ENCODE measurements around the gene DDIAS. TPM values are rescaled to one million over a fixed set of nuclear protein-coding genes. Genes with fewer than 3 reads are reported as not detected.

The DDIAS gene
- total RNA-seq, 3 donors from 2014 or later = 0.87 to 4.4 (median 1.2) TPM

DNA sequence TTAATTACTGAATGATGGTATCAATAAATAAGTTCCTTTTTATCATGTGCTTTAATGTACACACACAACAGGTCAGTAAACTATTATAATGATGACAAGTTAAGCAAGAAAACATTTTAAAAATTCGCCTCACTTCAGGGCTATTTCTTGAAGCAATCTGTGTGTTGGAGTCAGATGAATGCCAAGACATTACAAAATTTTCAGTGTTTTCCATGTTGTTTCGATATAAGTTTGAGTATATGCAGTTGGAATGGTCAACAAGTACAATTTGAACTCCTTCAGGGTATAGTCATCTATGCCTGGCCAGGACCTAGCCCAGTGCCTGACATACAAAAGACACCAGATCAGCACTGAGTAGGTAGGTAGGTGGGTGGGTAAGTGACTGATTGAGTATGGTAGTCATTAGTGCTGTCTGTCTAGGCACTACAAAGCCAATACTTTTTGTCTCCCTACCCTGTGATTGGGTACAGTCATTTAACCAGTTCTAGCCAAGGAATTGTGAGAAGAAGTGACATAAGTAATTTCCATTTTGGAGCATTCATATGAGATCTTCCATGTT is 8.8 kb upstream of the DDIAS start:
- Histone ChIP-seq H3K36me3 (ENCODE audit: low read depth) (no peaks in the 10 kb centered on the region), H3K4me1 (ENCODE audit: low read depth) (no peaks in the 10 kb centered on the region), H3K9me3 (no peaks in the 10 kb centered on the region), H3K4me3 (no peak overlapping the region)
- DNase-seq = no peak
- intact Hi-C loops (cut with DNase I, micrococcal nuclease) = no loop called here
- TF ChIP-seq, protein P1, sequence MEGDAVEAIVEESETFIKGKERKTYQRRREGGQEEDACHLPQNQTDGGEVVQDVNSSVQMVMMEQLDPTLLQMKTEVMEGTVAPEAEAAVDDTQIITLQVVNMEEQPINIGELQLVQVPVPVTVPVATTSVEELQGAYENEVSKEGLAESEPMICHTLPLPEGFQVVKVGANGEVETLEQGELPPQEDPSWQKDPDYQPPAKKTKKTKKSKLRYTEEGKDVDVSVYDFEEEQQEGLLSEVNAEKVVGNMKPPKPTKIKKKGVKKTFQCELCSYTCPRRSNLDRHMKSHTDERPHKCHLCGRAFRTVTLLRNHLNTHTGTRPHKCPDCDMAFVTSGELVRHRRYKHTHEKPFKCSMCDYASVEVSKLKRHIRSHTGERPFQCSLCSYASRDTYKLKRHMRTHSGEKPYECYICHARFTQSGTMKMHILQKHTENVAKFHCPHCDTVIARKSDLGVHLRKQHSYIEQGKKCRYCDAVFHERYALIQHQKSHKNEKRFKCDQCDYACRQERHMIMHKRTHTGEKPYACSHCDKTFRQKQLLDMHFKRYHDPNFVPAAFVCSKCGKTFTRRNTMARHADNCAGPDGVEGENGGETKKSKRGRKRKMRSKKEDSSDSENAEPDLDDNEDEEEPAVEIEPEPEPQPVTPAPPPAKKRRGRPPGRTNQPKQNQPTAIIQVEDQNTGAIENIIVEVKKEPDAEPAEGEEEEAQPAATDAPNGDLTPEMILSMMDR (IDR thresholded peaks at IDR 0.05) = no peak
- no peak for ATAC-seq

DNA sequence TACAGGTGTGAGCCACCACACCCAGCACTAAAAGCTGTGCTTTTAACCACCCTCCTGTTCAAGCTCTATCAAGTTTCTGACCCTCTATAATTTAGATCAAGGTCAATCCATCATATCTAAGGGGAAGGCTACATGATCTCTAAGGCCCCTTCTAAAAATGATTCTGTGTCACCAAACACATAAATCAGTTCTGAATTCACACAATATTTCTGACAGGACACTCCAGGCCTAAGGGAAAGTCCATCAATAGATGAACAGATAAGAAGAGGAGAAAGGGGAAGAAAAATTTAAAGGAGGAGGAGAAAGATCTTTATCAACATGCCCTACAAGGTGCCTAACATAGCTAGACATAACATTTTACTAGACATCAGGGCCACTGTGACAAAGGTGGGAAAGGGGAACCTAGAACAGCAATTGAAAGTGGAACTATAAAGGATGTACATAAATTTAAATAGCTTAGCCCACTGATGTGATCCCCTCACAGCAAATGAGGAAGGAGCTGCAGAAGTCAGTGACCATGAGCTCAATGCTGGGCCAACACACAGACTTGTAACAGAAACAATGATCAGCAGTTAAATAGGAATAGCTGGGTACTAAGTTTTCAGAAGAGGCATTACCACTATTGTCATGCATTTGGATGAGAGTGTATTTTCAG is 6.0 kb upstream of the DDIAS start:
- H3K4me3 ChIP-seq = no peak overlapping the region
- TF ChIP-seq, protein P1 (IDR thresholded peaks at IDR 0.05) = no peak
- no peaks in the 10 kb centered on the region for H3K9me3 ChIP-seq
- DNase-seq = no peak
- no peak for ATAC-seq
- intact Hi-C loops (cut with DNase I, micrococcal nuclease) = no loop called here
- H3K36me3 ChIP-seq (ENCODE audit: low read depth) = no peaks in the 10 kb centered on the region
- no peaks in the 10 kb centered on the region for H3K4me1 ChIP-seq (ENCODE audit: low read depth)

DNA sequence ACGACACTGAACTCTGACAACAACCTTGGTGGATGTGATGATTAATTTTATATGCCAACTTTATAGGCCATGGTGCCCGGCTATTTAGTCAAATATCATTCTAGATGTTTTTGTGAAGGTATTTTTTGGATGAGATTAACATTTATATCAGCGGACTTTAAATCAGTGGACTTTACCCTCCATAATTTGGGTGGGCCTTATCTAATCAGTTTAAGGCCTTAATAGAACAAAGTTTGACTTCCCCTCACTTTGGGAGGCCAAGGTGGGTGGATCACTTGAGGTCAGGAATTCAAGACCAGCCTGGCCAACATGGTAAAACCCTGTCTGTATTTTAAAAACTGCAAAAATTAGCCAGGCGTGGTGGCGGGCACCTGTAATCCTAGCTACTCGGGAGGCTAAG is 5.4 kb upstream of the DDIAS start:
- H3K4me3 ChIP-seq = no peak overlapping the region
- ATAC-seq = no peak
- H3K9me3 ChIP-seq = no peaks in the 10 kb centered on the region
- no peak for DNase-seq
- H3K4me1 ChIP-seq (ENCODE audit: low read depth) = no peaks in the 10 kb centered on the region
- H3K36me3 ChIP-seq (ENCODE audit: low read depth) = no peaks in the 10 kb centered on the region
- intact Hi-C loops (cut with DNase I, micrococcal nuclease) = no loop called here
- TF ChIP-seq, protein P1 (IDR thresholded peaks at IDR 0.05) = no peak

DNA sequence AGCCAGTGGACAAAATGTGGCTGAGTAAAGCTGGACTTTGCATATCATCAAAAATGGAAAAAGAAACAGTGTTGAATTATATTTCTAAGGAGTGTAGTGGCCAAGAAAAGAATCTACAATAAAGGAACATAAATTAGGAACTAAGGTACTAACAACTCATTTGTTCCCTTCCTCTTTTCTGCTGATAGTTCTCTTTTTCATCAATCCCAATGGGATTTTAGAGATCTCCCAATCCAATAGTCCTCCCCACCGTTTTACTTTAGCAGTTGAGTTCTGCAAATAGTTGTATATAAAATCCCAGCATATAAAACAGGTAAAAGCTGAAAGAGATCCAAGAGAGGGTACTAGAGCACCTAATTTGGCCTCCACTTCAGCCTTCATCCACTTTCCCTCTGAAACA is 3.3 kb upstream of the DDIAS start:
- Histone ChIP-seq H3K4me1 (ENCODE audit: low read depth) (peaks cover 5% of the 10 kb centered on the region), H3K4me3 (no peak overlapping the region)

DNA sequence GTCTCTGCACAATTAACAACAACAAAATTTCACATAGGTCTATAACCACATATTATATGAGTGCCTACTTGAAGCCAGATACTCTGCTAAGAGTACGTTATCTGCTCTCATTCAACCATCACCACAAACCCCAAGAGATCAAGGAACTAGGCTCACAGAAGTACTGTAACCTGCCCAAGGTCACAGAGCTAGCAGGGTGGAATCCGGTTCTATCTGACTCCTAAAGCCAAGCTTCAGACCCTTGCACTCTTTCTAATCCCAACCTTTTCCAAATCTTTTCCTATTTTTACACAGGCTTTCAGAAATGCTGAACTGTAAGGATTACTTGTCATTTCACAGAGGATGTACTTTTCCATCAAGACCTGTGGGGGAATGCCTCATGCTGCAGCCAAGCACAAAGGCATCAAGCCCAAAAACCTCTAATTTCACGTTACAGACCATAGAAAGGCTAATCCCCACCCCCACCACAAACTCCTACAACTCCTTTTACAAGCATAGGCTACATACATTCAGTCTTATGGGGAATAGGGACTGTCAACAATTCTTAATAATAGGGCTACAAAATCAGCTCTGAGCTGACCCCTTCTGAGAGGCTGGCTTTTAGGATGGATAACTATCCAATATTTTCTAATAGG is 2.2 kb upstream of the DDIAS start:
- ATAC-seq = no peak
- peaks cover 5% of the 10 kb centered on the region for H3K4me1 ChIP-seq (ENCODE audit: low read depth)
- DNase-seq = peak in 1 of 3 donors; percentile 14

More for the DNA sequence above, 3.3 kb upstream of the DDIAS start:
- TF ChIP-seq, protein P1 (IDR thresholded peaks at IDR 0.05) = no peak
- no peak for DNase-seq
- no peaks in the 10 kb centered on the region for H3K9me3 ChIP-seq
- intact Hi-C loops (cut with DNase I, micrococcal nuclease) = no loop called here
- H3K36me3 ChIP-seq (ENCODE audit: low read depth) = no peaks in the 10 kb centered on the region
- no peak for ATAC-seq

More for the DNA sequence above, 2.2 kb upstream of the DDIAS start:
- Histone ChIP-seq H3K9me3 (no peaks in the 10 kb centered on the region), H3K4me3 (no peak overlapping the region), H3K36me3 (ENCODE audit: low read depth) (no peaks in the 10 kb centered on the region)
- intact Hi-C loops (cut with DNase I, micrococcal nuclease) = no loop called here
- TF ChIP-seq, protein P1 (IDR thresholded peaks at IDR 0.05) = no peak

All from mucosa of descending colon (tissue), 3 donors.